SKM-1 (cell line): ENCODE data around the gene SENP6.
"Not testable (repeated sequence)": the region's sequence is repeated elsewhere in the genome, so short reads cannot be mapped to it uniquely, and the experiment has no call there.

Experiments used
- DNase-seq: peaks from one replicate; lab custom pipeline; 2025; ENCODE audit not compliant: unreplicated experiment; lab: John Stamatoyannopoulos, UW

Gene SENP6

GRCh38 chr6:75601304-75602245 is at the start of gene SENP6:
Gene SENP6, plus strand, starts transcription at chr6:75601880. Its CDS starts 645 bp downstream, at chr6:75602525.
- peak; percentile 26 for DNase-seq

GRCh38 chr6:75556240-75556639 is 45.4 kb upstream of the SENP6 start:
- no peak for DNase-seq

- no peak for DNase-seq
These were observed 44.6 kb upstream of the SENP6 start for GRCh38 chr6:75557068-75557467.

- DNase-seq = peak; percentile 33
These were observed 38.6 kb upstream of the SENP6 start for GRCh38 chr6:75563032-75563431.

- no peak for DNase-seq
These were observed 35.4 kb upstream of the SENP6 start for GRCh38 chr6:75566137-75566767.

GRCh38 chr6:75568100-75568499 is 33.6 kb upstream of the SENP6 start:
- DNase-seq = no peak

GRCh38 chr6:75568965-75569364 is 32.7 kb upstream of the SENP6 start:
- DNase-seq = no peak

GRCh38 chr6:75570671-75571070 is 31.0 kb upstream of the SENP6 start:
- not testable (repeated sequence) for DNase-seq

- DNase-seq = no peak
These were observed 29.6 kb upstream of the SENP6 start for GRCh38 chr6:75572072-75572471.

GRCh38 chr6:75579951-75580350 is 21.7 kb upstream of the SENP6 start:
- no peak for DNase-seq

- no peak for DNase-seq
These were observed 20.4 kb upstream of the SENP6 start for GRCh38 chr6:75581231-75581630.

- DNase-seq = not testable (repeated sequence)
These were observed 17.1 kb upstream of the SENP6 start for GRCh38 chr6:75584552-75584951.

GRCh38 chr6:75588948-75589347 is 12.7 kb upstream of the SENP6 start:
- no peak for DNase-seq

GRCh38 chr6:75590370-75590769 is 11.3 kb upstream of the SENP6 start:
- DNase-seq = no peak

- not testable (repeated sequence) for DNase-seq
These were observed 5.3 kb upstream of the SENP6 start for GRCh38 chr6:75596380-75596779.

- DNase-seq = no peak
These were observed 912 bp upstream of the SENP6 start for GRCh38 chr6:75600768-75601167.

- DNase-seq = no peak
These were observed 796 bp downstream of the SENP6 start for GRCh38 chr6:75602246-75603105.

- DNase-seq = no peak
These were observed 1.4 kb downstream of the SENP6 start for GRCh38 chr6:75603106-75603420.

- DNase-seq = no peak
These were observed 2.6 kb downstream of the SENP6 start for GRCh38 chr6:75604294-75604693.

- no peak for DNase-seq
These were observed 4.0 kb downstream of the SENP6 start for GRCh38 chr6:75605635-75606034.

GRCh38 chr6:75608304-75608703 is 6.6 kb downstream of the SENP6 start:
- no peak for DNase-seq
